ENCODE measurements around the gene MITD1. TPM values are rescaled to one million over a fixed set of nuclear protein-coding genes. Genes with fewer than 3 reads are reported as not detected.

MITD1 gene
- polyA plus RNA-seq, 3 donors: 24.9 to 33.8 (median 25.4) TPM

GRCh38 chr2:99127981-99128380 lies 52.9 kb downstream of the MITD1 start:
- peak overlapping the region in 1 of 7 donors; percentile 1 for H3K27ac Mint-ChIP-seq
- TF ChIP-seq CTCF (IDR thresholded peaks at IDR 0.05): no peak
- no peaks in the 10 kb centered on the region for H3K79me2 ChIP-seq (ENCODE audit: insufficient read depth, low read length)
- 10% methylated on average over 1 of the region's 2 CpGs for WGBS (ENCODE audit: insufficient coverage)
- H3K4me1 Mint-ChIP-seq: peaks cover 9% of the 10 kb centered on the region
- no peaks in the 10 kb centered on the region for H3K27me3 ChIP-seq (ENCODE audit: control insufficient read depth in 2 of 2, insufficient read depth in 2 of 2, low read length in 2 of 2)
- H4K20me1 ChIP-seq (ENCODE audit: insufficient read depth, low read length): no peaks in the 10 kb centered on the region
- H3K9ac ChIP-seq (ENCODE audit: insufficient read depth, low read length, poor library complexity, severe bottlenecking): no peak overlapping the region
- no peaks in the 10 kb centered on the region for H3K9me3 ChIP-seq (replicated peaks in 1 of 2; ENCODE audit: control insufficient read depth in 1 of 2, insufficient read depth in 1 of 2, low read length in 2 of 2)
- H3K4me3 Mint-ChIP-seq: no peak overlapping the region
- H3K4me1 ChIP-seq (ENCODE audit: control insufficient read depth in 1 of 2, insufficient read depth in 2 of 2, low read length in 2 of 2): peaks cover 7 to 9% of the 10 kb centered on the region in 2 donors
- no peak overlapping the region for H2AFZ ChIP-seq (ENCODE audit: insufficient read depth, low read depth, low read length, poor library complexity, severe bottlenecking)
- no peak for DNase-seq
- intact Hi-C loops (cut with micrococcal nuclease): no loop called here
- H3K4me3 ChIP-seq (replicated peaks in 1 of 3; ENCODE audit: low read depth in 2 of 3, low read length in 3 of 3): no peak overlapping the region
- peaks cover 14 to 17% of the 10 kb centered on the region in 2 donors for H3K36me3 Mint-ChIP-seq
- H3K4me2 ChIP-seq (replicated peaks; ENCODE audit: extremely low read depth, low read length, poor library complexity, severe bottlenecking): no peak overlapping the region
- no peak overlapping the region for H3K27ac ChIP-seq (ENCODE audit: low read depth in 1 of 2, low read length in 2 of 2)
- peaks cover 3 to 18% of the 10 kb centered on the region in 2 donors for H3K36me3 ChIP-seq (replicated peaks in 1 of 2; ENCODE audit: control insufficient read depth in 1 of 2, insufficient read depth in 2 of 2, low read length in 2 of 2)
- H3K27me3 Mint-ChIP-seq (ENCODE audit: low read depth in 3 of 3): peaks cover 0 to 2% (median 0%) of the 10 kb centered on the region in 3 donors
- H3K9me3 Mint-ChIP-seq: peaks cover 19 to 31% (median 22%) of the 10 kb centered on the region in 7 donors

Small RNA genes within 50 kb of the gene (small RNA-seq; reads per million reads assigned to genes)
- not detected for gene AC092587.1 (ENCODE audit: insufficient read length, low read depth)

Other genes with a start within 250 kb of the MITD1 start
- gene CRACDL, start 244.8 kb downstream of the MITD1 start, polyA plus RNA-seq: under 1 TPM; 0.12 to 0.35 (median 0.28) TPM
- gene C2orf15, start 39.4 kb downstream of the MITD1 start, polyA plus RNA-seq: under 1 TPM; 0.09 to 0.29 (median 0.11) TPM
- 1 to 10 TPM in 1 of 3 donors, under 1 TPM in 2; 0.32 to 2.2 (median 0.79) TPM for gene TSGA10, start 26.1 kb downstream of the MITD1 start, polyA plus RNA-seq
- gene LIPT1, start 26.1 kb downstream of the MITD1 start, polyA plus RNA-seq: 1 to 10 TPM; 6.1 to 8.2 (median 7.5) TPM
- gene MRPL30, start 126 bp upstream of the MITD1 start, polyA plus RNA-seq: 10 to 100 TPM in 1 of 3 donors, 1 to 10 TPM in 2; 6.3 to 14.2 (median 9.7) TPM
- not detected for gene LYG2, start 74.6 kb upstream of the MITD1 start, polyA plus RNA-seq
- 1 to 10 TPM in 1 of 3 donors, under 1 TPM in 1, not detected in 1; 0.29 to 5.6 TPM for gene LYG1, start 120.1 kb upstream of the MITD1 start, polyA plus RNA-seq
- 10 to 100 TPM in 2 of 3 donors, 1 to 10 TPM in 1; 8.8 to 45.6 (median 40.3) TPM for gene TXNDC9, start 155.3 kb upstream of the MITD1 start, polyA plus RNA-seq
- gene EIF5B, start 156.3 kb upstream of the MITD1 start, polyA plus RNA-seq: 1 to 10 TPM in 2 of 3 donors, under 1 TPM in 1; 0.58 to 3.2 (median 1.5) TPM